Lung (tissue), 12 donors: ENCODE results near the gene ABHD15. TPM values are rescaled to one million over a fixed set of nuclear protein-coding genes. Genes with fewer than 3 reads are reported as not detected.

Source experiments
- ATAC-seq: fragments of 200-7000 bp; cut with Tn5 transposase; one replicate; pipeline ENCODE4 v1.9.1; 2020; ENCODE audit warnings: moderate number of reproducible peaks; ENCODE audit not compliant: insufficient read depth, low FRiP score
- DNase-seq, 3 donors: peaks; one replicate each; pipeline ENCODE4 v3.0.0-alpha.2; 2013 to 2017
- H3K27ac ChIP-seq, 2 donors: one replicate each; pipeline ENCODE4 v1.5.1; 2013; ENCODE audit warnings: mild to moderate bottlenecking in 2 of 2, moderate library complexity in 2 of 2, control low read depth in 1 of 2, inconsistent platforms in 1 of 2, low read depth in 1 of 2, low read length in 1 of 2
- H3K27me3 ChIP-seq, 3 donors: one replicate each; pipeline ENCODE4 v1.5.1; 2013; ENCODE audit warnings: low read length in 2 of 3; ENCODE audit not compliant: control insufficient read depth in 3 of 3, insufficient read depth in 3 of 3
- H3K36me3 ChIP-seq, 4 donors: one replicate each; pipeline ENCODE4 v1.5.1; 2013; ENCODE audit warnings: low read length in 4 of 4, mild to moderate bottlenecking in 1 of 4, moderate library complexity in 1 of 4; ENCODE audit not compliant: control insufficient read depth in 4 of 4, insufficient read depth in 4 of 4
- H3K4me1 ChIP-seq, 5 donors: one replicate each; pipeline ENCODE4 v1.5.1; 2013; ENCODE audit warnings: low read length in 5 of 5, mild to moderate bottlenecking in 2 of 5, moderate library complexity in 1 of 5; ENCODE audit not compliant: control insufficient read depth in 5 of 5, insufficient read depth in 5 of 5
- H3K4me3 ChIP-seq: one replicate; pipeline ENCODE4 v1.5.1; 2013; ENCODE audit warnings: mild to moderate bottlenecking, control low read depth, moderate library complexity
- H3K9ac ChIP-seq, 2 donors: one replicate each; pipeline ENCODE4 v1.5.1; 2013; ENCODE audit warnings: low read length in 2 of 2, control low read depth in 1 of 2; ENCODE audit not compliant: insufficient read depth in 1 of 2
- H3K9me3 ChIP-seq, 4 donors: one replicate each; pipeline ENCODE4 v1.5.1; 2013; ENCODE audit warnings: low read length in 3 of 4, mild to moderate bottlenecking in 1 of 4, moderate library complexity in 1 of 4; ENCODE audit not compliant: control insufficient read depth in 4 of 4, insufficient read depth in 3 of 4
- WGBS, 2 donors: extraction: QIAGEN DNeasy Blood & Tissue Kit; methylation state at CpG; one replicate each; pipeline ENCODE4 v1.1.7; 2013; 5-methylcytosine and 5-hydroxymethylcytosine counted together
- polyA plus RNA-seq, 2 donors: library from polyadenylated mRNA; stranded (reverse); fragments of 200-250 nt; gene quantifications; one replicate each; pipeline ENCODE4 v1.2.1, GENCODE V29; 2013
- total RNA-seq, 2 donors: library from RNA; depleted of rRNA in 1 of 2; stranded (reverse); fragments of >200 nt in 1 of 2; gene quantifications; one replicate each; pipeline ENCODE4 v1.2.1, GENCODE V29; 2014 to 2021
- TF ChIP-seq, protein P1 (sequence below): IDR thresholded peaks from 2 replicates; pipeline ENCODE4 v1.5.1; 2012; ENCODE audit warnings: mild to moderate bottlenecking; ENCODE audit errors: control extremely low read depth, extremely low read depth
- donor health status: control.
- donor health status: control.
- donor health status: Bipolar disorder and iron deficiency.
- donor health status: healthy.
- donor health status: DM: yes; HTN: yes; CAD: no.

Gene ABHD15
- total and polyA plus RNA-seq, 4 donors: 4.0 to 10.5 (median 5.2) TPM

DNA sequence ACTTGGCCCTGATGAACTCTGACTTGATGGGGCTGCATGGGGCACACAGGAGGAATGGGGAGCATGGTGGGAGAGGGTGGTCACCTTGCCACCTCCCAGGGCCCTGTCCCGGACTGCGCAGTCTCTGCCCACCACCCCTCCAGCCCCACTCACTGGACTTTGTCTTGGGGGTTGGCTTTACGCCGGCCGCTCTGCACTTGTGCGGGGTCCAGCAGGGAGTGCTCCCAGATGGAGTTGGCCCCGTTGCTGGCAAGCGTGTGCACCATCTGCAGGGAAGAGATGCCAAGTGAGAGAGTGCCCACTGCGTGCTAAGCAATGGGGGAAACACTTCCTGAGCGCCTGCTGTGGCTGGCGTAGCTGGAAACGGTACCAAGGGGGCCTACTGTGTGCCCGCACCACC, 15.9 kb upstream of the ABHD15 start:
- peaks cover 0 to 3% (median 0%) of the 10 kb centered on the region in 4 donors for H3K9me3 ChIP-seq
- H3K36me3 ChIP-seq: peaks cover 0 to 33% (median 17%) of the 10 kb centered on the region in 4 donors
- no peak overlapping the region for H3K9ac ChIP-seq
- 93 to 94% methylated on average over 12 to 13 of the region's 13 CpGs for WGBS, 2 donors
- no peaks in the 10 kb centered on the region for H3K27me3 ChIP-seq
- TF ChIP-seq, protein P1, sequence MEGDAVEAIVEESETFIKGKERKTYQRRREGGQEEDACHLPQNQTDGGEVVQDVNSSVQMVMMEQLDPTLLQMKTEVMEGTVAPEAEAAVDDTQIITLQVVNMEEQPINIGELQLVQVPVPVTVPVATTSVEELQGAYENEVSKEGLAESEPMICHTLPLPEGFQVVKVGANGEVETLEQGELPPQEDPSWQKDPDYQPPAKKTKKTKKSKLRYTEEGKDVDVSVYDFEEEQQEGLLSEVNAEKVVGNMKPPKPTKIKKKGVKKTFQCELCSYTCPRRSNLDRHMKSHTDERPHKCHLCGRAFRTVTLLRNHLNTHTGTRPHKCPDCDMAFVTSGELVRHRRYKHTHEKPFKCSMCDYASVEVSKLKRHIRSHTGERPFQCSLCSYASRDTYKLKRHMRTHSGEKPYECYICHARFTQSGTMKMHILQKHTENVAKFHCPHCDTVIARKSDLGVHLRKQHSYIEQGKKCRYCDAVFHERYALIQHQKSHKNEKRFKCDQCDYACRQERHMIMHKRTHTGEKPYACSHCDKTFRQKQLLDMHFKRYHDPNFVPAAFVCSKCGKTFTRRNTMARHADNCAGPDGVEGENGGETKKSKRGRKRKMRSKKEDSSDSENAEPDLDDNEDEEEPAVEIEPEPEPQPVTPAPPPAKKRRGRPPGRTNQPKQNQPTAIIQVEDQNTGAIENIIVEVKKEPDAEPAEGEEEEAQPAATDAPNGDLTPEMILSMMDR: no peak
- DNase-seq (no peak), ATAC-seq (no peak)
- no peak overlapping the region for H3K27ac ChIP-seq
- peaks cover 0 to 34% (median 12%) of the 10 kb centered on the region in 5 donors for H3K4me1 ChIP-seq
- H3K4me3 ChIP-seq: no peak overlapping the region

DNA sequence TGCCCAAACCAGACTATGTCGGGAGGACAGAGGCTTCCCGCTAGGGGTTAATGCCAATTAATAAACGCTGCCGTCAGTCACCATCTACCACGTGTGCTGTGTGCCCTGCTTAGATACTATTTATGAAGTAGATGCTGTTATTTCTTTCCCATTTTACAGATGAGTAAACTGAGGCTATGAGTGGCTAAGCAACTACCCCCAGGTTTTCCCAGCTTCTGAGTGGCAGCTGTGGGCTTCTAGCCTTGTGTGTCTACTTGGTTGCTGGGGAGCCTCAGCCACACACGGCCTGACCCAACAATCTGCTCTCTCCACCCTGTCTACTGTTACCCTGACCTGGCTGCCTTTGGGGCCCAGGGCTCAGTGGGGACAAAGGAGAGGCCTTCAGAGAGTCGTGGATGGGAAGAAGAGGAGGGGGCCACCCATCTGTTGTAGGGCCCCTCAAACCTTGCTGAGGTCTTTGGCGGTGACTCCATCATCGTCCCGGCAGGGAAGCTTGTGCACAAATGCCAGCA, 15.5 kb upstream of the ABHD15 start:
- Histone ChIP-seq H3K4me1 (peaks cover 0 to 32% (median 11%) of the 10 kb centered on the region in 5 donors), H3K27ac (no peak overlapping the region), H3K36me3 (peaks cover 0 to 37% (median 17%) of the 10 kb centered on the region in 4 donors), H3K27me3 (no peaks in the 10 kb centered on the region), H3K9me3 (peaks cover 0 to 3% (median 0%) of the 10 kb centered on the region in 4 donors), H3K9ac (no peak overlapping the region), H3K4me3 (no peak overlapping the region)
- DNase-seq (no peak), ATAC-seq (no peak)
- TF ChIP-seq, protein P1: no peak
- WGBS, 2 donors: 87 to 92% methylated on average over 10 of the region's 10 CpGs

DNA sequence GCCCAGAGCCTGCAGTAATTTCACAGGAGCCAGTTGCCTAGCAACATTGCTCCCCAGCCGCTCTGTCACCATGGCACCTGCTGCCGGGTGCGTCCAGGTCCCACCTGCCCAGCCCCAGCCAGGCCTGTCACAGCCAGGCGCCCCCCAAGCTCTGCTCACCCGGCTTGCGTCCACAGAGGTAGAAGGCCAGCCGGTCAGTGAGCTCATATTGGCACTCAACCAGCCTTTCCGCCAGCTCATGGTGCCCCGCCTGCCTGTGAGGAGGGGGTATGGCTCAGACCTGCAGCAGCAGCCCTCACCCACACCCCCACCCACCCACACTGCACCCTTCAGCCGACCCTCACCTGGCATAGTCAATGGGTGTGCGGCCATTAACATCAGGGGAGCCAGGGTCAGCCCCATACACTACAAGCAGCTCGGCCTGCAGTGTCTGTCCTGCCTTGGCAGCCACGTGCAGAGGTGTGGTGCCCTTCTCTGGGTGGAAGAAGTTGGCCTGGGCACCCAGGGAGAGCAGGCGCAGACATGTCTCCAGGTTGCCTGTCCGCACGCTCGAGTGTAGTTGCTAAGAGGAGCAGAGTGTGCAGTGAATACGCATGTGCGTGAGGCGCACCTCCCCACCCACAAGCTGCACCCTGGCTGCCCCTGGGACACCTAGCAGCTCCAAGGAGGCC, 14.9 kb upstream of the ABHD15 start:
- Histone ChIP-seq H3K36me3 (peaks cover 0 to 43% (median 18%) of the 10 kb centered on the region in 4 donors), H3K4me3 (no peak overlapping the region), H3K9me3 (peaks cover 0 to 3% (median 0%) of the 10 kb centered on the region in 4 donors), H3K9ac (no peak overlapping the region), H3K27ac (no peak overlapping the region), H3K4me1 (peaks cover 0 to 26% (median 5%) of the 10 kb centered on the region in 5 donors), H3K27me3 (no peaks in the 10 kb centered on the region)
- TF ChIP-seq, protein P1: no peak
- DNase-seq (peak in 1 of 3 donors; percentile 9), ATAC-seq (no peak)
- WGBS, 2 donors: 89 to 91% methylated on average over 20 of the region's 20 CpGs
